Right cardiac atrium (tissue), 5 donors: ENCODE results near the gene STIM1. TPM values are rescaled to one million over a fixed set of nuclear protein-coding genes. Genes with fewer than 3 reads are reported as not detected.
"Not testable (repeated sequence)": the region's sequence is repeated elsewhere in the genome, so short reads cannot be mapped to it uniquely, and the experiment has no call there.

Experiments used
- ATAC-seq, 2 donors: fragments of 200-7000 bp; cut with Tn5 transposase; one replicate each; pipeline versions ENCODE4 v1.8.0 to v1.9.1; 2020; ENCODE audit warnings: moderate library complexity in 2 of 2, mild to moderate bottlenecking in 1 of 2
- DNase-seq, 3 donors: peaks; one replicate each; pipeline ENCODE4 v3.0.0-alpha.2; 2020
- H3K27ac ChIP-seq: one replicate; pipeline ENCODE4 v1.5.1; 2013; ENCODE audit warnings: mild to moderate bottlenecking, low read length, control low read depth, moderate library complexity
- H3K27me3 ChIP-seq: one replicate; pipeline ENCODE4 v1.6.1; 2013; ENCODE audit not compliant: control insufficient read depth, insufficient read depth
- H3K4me1 ChIP-seq: one replicate; pipeline ENCODE4 v1.6.1; 2013; ENCODE audit warnings: low read length; ENCODE audit not compliant: control insufficient read depth, insufficient read depth
- H3K4me3 ChIP-seq: one replicate; pipeline ENCODE4 v1.5.1; 2013; ENCODE audit warnings: low read length, control low read depth
- H3K9me3 ChIP-seq: one replicate; pipeline ENCODE4 v1.6.1; 2013; ENCODE audit warnings: low read length; ENCODE audit not compliant: control insufficient read depth
- whole genome bisulfite sequencing: extraction: QIAGEN DNeasy Blood & Tissue Kit; methylation state at CpG from one replicate; pipeline ENCODE4 v1.1.7; 2013; 5-methylcytosine and 5-hydroxymethylcytosine counted together
- intact Hi-C, 4 donors: fragments of 100-400 bp; cut with DNase I; formaldehyde crosslinking; loops; one replicate each; pipeline versions ENCODE4 v1.11.0 to v1.14.0; 2022 to 2023
- long read RNA-seq, 4 donors: library from polyadenylated mRNA; unstranded; transcript quantifications; one replicate each; pipeline ENCODE4 v2.0.0, GENCODE V29; 2020 to 2021
- polyA plus RNA-seq: library from polyadenylated mRNA; stranded (reverse); fragments of 200-250 nt; gene quantifications from one replicate; pipeline ENCODE4 v1.2.3, GENCODE V29; 2013
- total RNA-seq, 4 donors: library from RNA; stranded (reverse); fragmentation: NEBNext Ultra II Directional; extraction: Animal tissue kit (Norgen Biotek cat#: 25700); gene quantifications; one replicate each; pipeline ENCODE4 v1.2.1, GENCODE V29; 2021
- donor health status: healthy with polysubstance abuse.
- donor health status: DM: no; HTN: yes; CAD: no.
- donor health status: DM: no; HTN: no; CAD: no.
- donor health status: DM: no; HTN: yes; CAD: no; lungs with severe emphysema.
- donor health status: DM: yes; HTN: yes; CAD: no.

Gene STIM1
- total RNA-seq (10 to 100 TPM; 14.4 to 19.3 (median 16.6) TPM), polyA plus RNA-seq (10.8 TPM)
- long read RNA-seq, donor 1, full-length matches to known transcripts, result 6 of 16 reads
- long read RNA-seq, donor 1, partial matches to known transcripts, result 5 of 16 reads
- long read RNA-seq, donor 1, other reads (novel, unspliced or antisense), result 5 of 16 reads
- long read RNA-seq, donor 2, full-length matches to known transcripts, result 6 of 10 reads
- long read RNA-seq, donor 2, partial matches to known transcripts, result 3 of 10 reads
- long read RNA-seq, donor 2, other reads (novel, unspliced or antisense), result 1 of 10 reads
- long read RNA-seq, donor 3, full-length matches to known transcripts, result 10 of 30 reads
- long read RNA-seq, donor 3, partial matches to known transcripts, result 10 of 30 reads
- long read RNA-seq, donor 3, other reads (novel, unspliced or antisense), result 10 of 30 reads
- long read RNA-seq, donor 4, full-length matches to known transcripts, result 2 of 12 reads
- long read RNA-seq, donor 4, partial matches to known transcripts, result 7 of 12 reads
- long read RNA-seq, donor 4, other reads (novel, unspliced or antisense), result 3 of 12 reads

DNA sequence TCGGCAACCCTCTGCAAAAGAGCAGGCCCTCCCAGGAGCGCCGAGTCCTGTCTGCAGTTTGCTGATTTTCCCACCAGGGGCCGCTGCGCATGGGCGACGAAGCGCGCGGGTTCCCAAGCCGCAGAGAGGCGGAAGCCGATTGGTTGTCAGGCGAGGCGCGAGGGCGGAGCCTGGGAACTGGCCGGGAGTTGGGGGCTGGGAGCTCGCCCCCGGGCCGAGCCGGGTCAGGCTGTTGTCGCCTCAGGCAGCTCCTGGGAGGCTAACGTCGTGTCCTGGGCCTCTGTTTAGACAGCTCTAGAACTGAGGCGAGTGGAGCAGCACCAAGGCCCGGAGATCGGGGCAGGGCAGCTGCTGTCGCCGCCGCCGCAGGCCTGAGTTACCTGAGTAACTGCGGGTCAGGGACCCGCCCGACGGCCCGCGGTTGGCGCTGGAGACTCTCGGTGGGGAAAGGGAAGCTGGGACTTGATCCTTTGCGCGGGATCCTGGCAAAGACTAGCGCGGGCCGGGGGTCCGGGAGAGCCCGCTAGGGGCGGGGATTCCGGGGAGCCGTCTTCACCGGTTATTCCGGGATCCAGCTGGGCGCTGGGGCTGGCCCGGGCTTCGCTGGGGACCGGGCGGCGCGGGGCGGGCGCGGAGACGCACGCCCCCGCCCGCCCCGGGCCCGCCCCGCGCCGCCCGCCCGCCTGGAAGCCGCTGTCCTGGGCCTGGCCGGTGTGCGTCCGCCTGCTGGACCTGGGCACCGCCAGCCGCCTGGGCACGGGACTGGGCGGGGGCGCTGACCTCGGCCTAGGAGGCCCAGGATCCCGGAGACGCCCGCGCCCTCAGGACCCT lies at the start of gene STIM1:
Gene STIM1, plus strand, starts transcription at position 688 of the 831 bp plus-strand sequence. CDS start 607 bp downstream, outside the sequence.
- Histone ChIP-seq H3K4me1 (peaks cover 14% of the 10 kb centered on the region), H3K27ac (peak within 1 kb of the TSS; percentile 98), H3K27me3 (no peaks in the 10 kb centered on the region), H3K4me3 (peak within 1 kb of the TSS; percentile 88), H3K9me3 (no peaks in the 10 kb centered on the region)
- DNase-seq (peak; percentile 95 to 98 (median 97)), ATAC-seq (peak; percentile 95)
- intact Hi-C loops, result loop anchor here in 2 of 4 donors (2.0 to 10.0 kb wide), 2 partner anchors 90 to 218 kb away; no protein-coding TSS in a partner anchor
- WGBS, result under 1% methylated on average over 85 of the region's 87 CpGs

- H3K27ac ChIP-seq, result peak within 1 kb of the TSS; percentile 13
- H3K4me1 ChIP-seq, result peaks cover 3% of the 10 kb centered on the region
- WGBS, result 2% methylated on average over 55 of the region's 55 CpGs
- peak; percentile 83 to 88 for ATAC-seq
- intact Hi-C loops, result no loop called here
- H3K9me3 ChIP-seq, result no peaks in the 10 kb centered on the region
- peak within 1 kb of the TSS; percentile 82 for H3K4me3 ChIP-seq
- no peaks in the 10 kb centered on the region for H3K27me3 ChIP-seq
- peak; percentile 65 to 92 (median 88) for DNase-seq
Measured at GRCh38 chr11:3807909-3808860, 47.3 kb upstream of the STIM1 start, which contains the start of gene PGAP2. TSS of gene PGAP2 (plus strand) at chr11:3808560. CDS start at chr11:3811260, 2,700 bp downstream.

GRCh38 chr11:3808861-3809623 lies 46.4 kb upstream of the STIM1 start:
- no peaks in the 10 kb centered on the region for H3K27me3 ChIP-seq
- H3K9me3 ChIP-seq, result no peaks in the 10 kb centered on the region
- DNase-seq (no peak), ATAC-seq (peak; percentile 52 to 58)
- 44% methylated on average over 5 of the region's 5 CpGs for WGBS
- H3K27ac ChIP-seq, result peak overlapping the region; percentile 13
- H3K4me3 ChIP-seq, result peak overlapping the region; percentile 82
- peaks cover 3% of the 10 kb centered on the region for H3K4me1 ChIP-seq
- intact Hi-C loops, result no loop called here

GRCh38 chr11:3809624-3809928 lies 45.9 kb upstream of the STIM1 start:
- Histone ChIP-seq H3K9me3 (no peaks in the 10 kb centered on the region), H3K27ac (no peak overlapping the region), H3K27me3 (no peaks in the 10 kb centered on the region), H3K4me3 (no peak overlapping the region), H3K4me1 (peaks cover 3% of the 10 kb centered on the region)
- 94% methylated on average over 1 of the region's 1 CpG for WGBS
- ATAC-seq, result no peak
- no peak for DNase-seq
- intact Hi-C loops, result no loop called here

DNA sequence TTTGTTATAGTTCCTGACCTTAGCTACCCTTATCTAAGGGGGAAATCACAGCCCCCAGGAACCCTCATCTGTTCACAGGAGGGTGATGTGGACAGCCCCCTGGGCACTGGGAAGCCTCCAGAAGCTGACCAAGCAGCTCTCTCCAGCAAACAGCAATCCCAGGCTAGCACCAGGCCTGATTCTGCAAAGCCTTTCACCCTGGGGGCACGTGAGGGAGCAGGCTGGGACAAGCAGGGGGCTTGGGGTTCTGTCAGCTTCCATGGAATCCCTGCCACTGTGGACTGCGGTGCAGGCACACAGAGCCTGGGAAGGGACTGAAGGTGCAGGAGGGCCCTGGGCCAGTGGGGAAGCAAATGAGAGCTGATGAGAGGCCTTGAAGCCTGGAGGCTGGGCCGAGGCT lies 45.0 kb upstream of the STIM1 start:
- no peak for DNase-seq
- no peaks in the 10 kb centered on the region for H3K9me3 ChIP-seq
- intact Hi-C loops, result no loop called here
- H3K4me3 ChIP-seq, result no peak overlapping the region
- 86% methylated on average over 3 of the region's 3 CpGs for WGBS
- no peak for ATAC-seq
- peaks cover 3% of the 10 kb centered on the region for H3K4me1 ChIP-seq
- H3K27me3 ChIP-seq, result no peaks in the 10 kb centered on the region
- peak overlapping the region; percentile 32 for H3K27ac ChIP-seq

DNA sequence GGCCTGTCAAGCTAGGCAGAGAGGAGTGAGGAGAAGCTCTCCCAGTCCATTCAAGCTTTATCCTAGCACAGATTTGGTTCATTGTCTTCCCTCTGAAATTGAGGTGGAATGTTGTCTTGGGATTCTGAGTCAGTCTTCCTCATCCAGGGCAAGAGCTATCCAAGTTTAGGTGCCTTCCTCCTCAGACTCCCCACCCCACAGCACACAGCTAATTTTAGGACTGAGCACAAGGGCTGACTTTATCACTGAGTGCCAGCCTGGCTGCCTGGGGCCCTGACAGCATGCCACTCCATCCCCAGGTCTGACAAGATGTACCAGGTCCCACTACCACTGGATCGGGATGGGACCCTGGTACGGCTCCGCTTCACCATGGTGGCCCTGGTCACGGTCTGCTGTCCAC lies 44.5 kb upstream of the STIM1 start:
- peaks cover 3% of the 10 kb centered on the region for H3K4me1 ChIP-seq
- no peaks in the 10 kb centered on the region for H3K9me3 ChIP-seq
- no peak overlapping the region for H3K4me3 ChIP-seq
- 88% methylated on average over 4 of the region's 4 CpGs for WGBS
- intact Hi-C loops, result no loop called here
- ATAC-seq (peak; percentile 15 to 45), DNase-seq (no peak)
- peak overlapping the region; percentile 32 for H3K27ac ChIP-seq
- no peaks in the 10 kb centered on the region for H3K27me3 ChIP-seq

DNA sequence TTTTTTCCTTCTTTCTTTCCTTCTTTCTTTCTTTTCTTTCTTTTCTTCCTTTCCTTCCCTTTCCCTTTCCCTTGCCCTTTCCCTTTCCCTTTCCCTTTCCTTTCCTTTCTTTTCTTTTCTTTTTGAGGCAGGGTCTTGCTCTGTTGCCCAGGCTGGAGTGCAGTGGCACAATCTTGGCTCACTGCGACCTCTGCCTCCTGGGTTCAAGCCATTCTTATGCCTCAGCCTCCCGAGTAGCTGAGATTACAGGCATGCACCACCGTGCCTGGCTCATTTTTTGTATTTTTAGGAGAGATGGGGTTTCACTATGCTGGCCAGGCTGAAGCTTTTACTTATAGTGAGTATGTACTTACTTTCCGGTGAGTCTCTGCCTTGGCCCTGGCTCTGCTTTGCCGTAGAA lies 40.6 kb upstream of the STIM1 start:
- ATAC-seq, DNase-seq, H3K4me3 ChIP-seq, H3K4me1 ChIP-seq, intact Hi-C loops, H3K9me3 ChIP-seq, H3K27ac ChIP-seq, H3K27me3 ChIP-seq: not testable (repeated sequence)
- WGBS, result 98% methylated on average over 5 of the region's 5 CpGs

DNA sequence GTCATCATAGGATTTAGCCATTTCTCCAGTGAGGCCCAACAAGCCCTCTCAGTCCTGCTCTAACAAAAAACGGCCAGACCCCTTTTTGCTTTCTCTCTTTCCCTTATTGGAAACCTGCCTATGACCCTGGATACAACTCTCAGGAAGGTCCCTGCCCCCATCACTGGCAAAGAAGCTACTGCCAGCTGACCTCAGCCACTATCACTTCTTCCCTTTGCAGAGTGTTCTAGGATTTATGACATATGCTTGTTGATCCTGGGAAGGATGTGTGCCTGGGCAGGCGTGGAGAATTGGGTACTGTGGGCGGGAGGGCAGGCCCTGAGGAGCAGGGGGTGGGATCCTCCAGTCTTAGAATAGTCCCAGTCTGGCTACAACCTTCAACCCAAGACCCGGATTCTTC lies 39.6 kb upstream of the STIM1 start:
- no peak overlapping the region for H3K27ac ChIP-seq
- WGBS, result 78% methylated on average over 4 of the region's 4 CpGs
- no peaks in the 10 kb centered on the region for H3K27me3 ChIP-seq
- ATAC-seq (peak; percentile 26 to 53), DNase-seq (no peak)
- H3K4me3 ChIP-seq, result no peak overlapping the region
- intact Hi-C loops, result no loop called here
- no peaks in the 10 kb centered on the region for H3K9me3 ChIP-seq
- H3K4me1 ChIP-seq, result peaks cover 2% of the 10 kb centered on the region

GRCh38 chr11:3816673-3817072 lies 38.8 kb upstream of the STIM1 start:
- Histone ChIP-seq H3K4me1 (peaks cover 2% of the 10 kb centered on the region), H3K27ac (no peak overlapping the region), H3K27me3 (no peaks in the 10 kb centered on the region), H3K9me3 (no peaks in the 10 kb centered on the region), H3K4me3 (no peak overlapping the region)
- WGBS, result 91% methylated on average over 2 of the region's 2 CpGs
- intact Hi-C loops, result no loop called here
- DNase-seq (no peak), ATAC-seq (no peak)
